K562 (cell line): ENCODE results near the gene NFATC3.
"Not testable (repeated sequence)": the region's sequence is repeated elsewhere in the genome, so short reads cannot be mapped to it uniquely, and the experiment has no call there.

Experiments
- CBX5 ChIP-seq: IDR thresholded peaks from 2 replicates; pipeline ENCODE4 v1.6.1; 2014; ENCODE audit warnings: low read depth, borderline replicate concordance
- CCAR2 ChIP-seq: fragments of 200-400 bp; formaldehyde crosslinking; IDR thresholded peaks from 2 replicates; pipeline ENCODE4 v1.6.1; 2017; ENCODE audit warnings: mild to moderate bottlenecking, low read depth, low read length
- MIER1 ChIP-seq: fragments of 450-650 bp; IDR thresholded peaks from 2 replicates; pipeline ENCODE4 v1.6.1; 2016; ENCODE audit warnings: antibody characterized with exemption, mild to moderate bottlenecking, low read depth

DNA sequence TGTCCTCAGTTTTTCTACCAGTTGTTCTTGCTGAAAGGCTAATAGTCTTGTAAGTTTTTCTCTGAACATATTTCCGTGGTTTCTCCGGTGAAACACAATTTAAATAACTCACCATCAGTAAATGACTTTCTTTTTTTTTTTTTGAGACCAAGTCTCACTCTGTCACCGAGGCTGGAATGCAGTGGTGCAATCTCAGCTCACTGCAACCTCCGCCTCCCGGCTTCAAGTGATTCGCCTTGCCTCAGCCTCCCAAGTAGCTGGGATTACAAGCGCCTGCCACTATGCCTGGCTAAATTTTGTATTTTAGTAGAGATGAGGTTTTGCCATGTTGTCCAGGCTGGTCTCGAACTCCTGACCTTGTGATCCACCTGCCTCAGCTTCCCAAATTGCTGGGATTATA, 29.8 kb downstream of the NFATC3 start:
- TF ChIP-seq MIER1, CBX5, CCAR2: not testable (repeated sequence)
